ENCODE results near the gene UROS.

UROS gene

GRCh38 chr10:125761961-125762360, 61.1 kb downstream of the UROS start:
- DNase-seq, result no peak

- no peak for DNase-seq
Measured at GRCh38 chr10:125757742-125758141, 65.3 kb downstream of the UROS start.

- no peak for DNase-seq
Measured at GRCh38 chr10:125756853-125757487, 66.1 kb downstream of the UROS start.

GRCh38 chr10:125756196-125756595, 66.9 kb downstream of the UROS start:
- no peak for DNase-seq

GRCh38 chr10:125747417-125747816, 75.6 kb downstream of the UROS start:
- no peak for DNase-seq

GRCh38 chr10:125744909-125745308, 78.1 kb downstream of the UROS start:
- no peak for DNase-seq

GRCh38 chr10:125742465-125742864, 80.6 kb downstream of the UROS start:
- DNase-seq, result no peak

GRCh38 chr10:125739994-125740679, 82.9 kb downstream of the UROS start:
- no peak for DNase-seq
